ENCODE measurements around the gene SBNO1. TPM values are rescaled to one million over a fixed set of nuclear protein-coding genes. Genes with fewer than 3 reads are reported as not detected.

SBNO1 gene
- total and polyA plus RNA-seq, 3 donors from 2014 or later, result 91.4 to 114 (median 91.4) TPM

- no peak for DNase-seq
- no peak overlapping the region for H3K4me3 ChIP-seq
- TF ChIP-seq POLR2A (IDR thresholded peaks at IDR 0.05) (no peak), CTCF (IDR thresholded peaks at IDR 0.05) (no peak)
- intact Hi-C loops (cut with DNase I; ENCODE audit: low total_unique reads), result no loop called here
- H3K27me3 ChIP-seq, result no peaks in the 10 kb centered on the region
- no peak overlapping the region for H3K27ac ChIP-seq
- H3K4me1 ChIP-seq, result no peaks in the 10 kb centered on the region
- no peaks in the 10 kb centered on the region for H3K9me3 ChIP-seq
- 73 to 83% methylated on average over 4 of the region's 4 CpGs for WGBS, 2 donors
- no peaks in the 10 kb centered on the region for H3K36me3 ChIP-seq (ENCODE audit: low read depth, missing control alignments)
Measured at GRCh38 chr12:123261196-123261595, 103.5 kb downstream of the SBNO1 start.

- intact Hi-C loops (cut with DNase I; ENCODE audit: low total_unique reads), result no loop called here
- WGBS, 2 donors, result 71 to 76% methylated on average over 9 of the region's 9 CpGs
Measured at GRCh38 chr12:123260081-123260480, 104.6 kb downstream of the SBNO1 start.

GRCh38 chr12:123258593-123258992 is 106.1 kb downstream of the SBNO1 start:
- WGBS, 2 donors, result 63 to 66% methylated on average over 4 of the region's 4 CpGs
- H3K27ac ChIP-seq, result no peak overlapping the region
- H3K9me3 ChIP-seq, result no peaks in the 10 kb centered on the region
- no peaks in the 10 kb centered on the region for H3K4me1 ChIP-seq
- no peak overlapping the region for H3K4me3 ChIP-seq
- TF ChIP-seq CTCF (IDR thresholded peaks at IDR 0.05) (no peak), POLR2A (IDR thresholded peaks at IDR 0.05) (no peak)
- no peak for DNase-seq
- no peaks in the 10 kb centered on the region for H3K27me3 ChIP-seq
- no peaks in the 10 kb centered on the region for H3K36me3 ChIP-seq (ENCODE audit: low read depth, missing control alignments)
- intact Hi-C loops (cut with DNase I; ENCODE audit: low total_unique reads), result no loop called here

More at GRCh38 chr12:123260081-123260480, 104.6 kb downstream of the SBNO1 start:
- Histone ChIP-seq H3K27me3 (no peaks in the 10 kb centered on the region), H3K36me3 (ENCODE audit: low read depth, missing control alignments) (no peaks in the 10 kb centered on the region), H3K4me1 (no peaks in the 10 kb centered on the region), H3K4me3 (no peak overlapping the region), H3K27ac (no peak overlapping the region), H3K9me3 (no peaks in the 10 kb centered on the region)
- TF ChIP-seq CTCF (IDR thresholded peaks at IDR 0.05) (no peak), POLR2A (IDR thresholded peaks at IDR 0.05) (no peak)
- no peak for DNase-seq

GRCh38 chr12:123254853-123255446 is 109.7 kb downstream of the SBNO1 start:
- Histone ChIP-seq H3K27ac (no peak overlapping the region), H3K4me3 (no peak overlapping the region), H3K36me3 (ENCODE audit: low read depth, missing control alignments) (no peaks in the 10 kb centered on the region), H3K4me1 (peaks cover 9% of the 10 kb centered on the region), H3K27me3 (no peaks in the 10 kb centered on the region), H3K9me3 (no peaks in the 10 kb centered on the region)
- 49 to 57% methylated on average over 5 of the region's 5 CpGs for WGBS, 2 donors
- no peak for DNase-seq
- TF ChIP-seq CTCF (IDR thresholded peaks at IDR 0.05) (no peak), POLR2A (IDR thresholded peaks at IDR 0.05) (no peak)
- intact Hi-C loops (cut with DNase I; ENCODE audit: low total_unique reads), result no loop called here
